Measurements from ENCODE around the gene MAP3K1.

Gene MAP3K1

DNA sequence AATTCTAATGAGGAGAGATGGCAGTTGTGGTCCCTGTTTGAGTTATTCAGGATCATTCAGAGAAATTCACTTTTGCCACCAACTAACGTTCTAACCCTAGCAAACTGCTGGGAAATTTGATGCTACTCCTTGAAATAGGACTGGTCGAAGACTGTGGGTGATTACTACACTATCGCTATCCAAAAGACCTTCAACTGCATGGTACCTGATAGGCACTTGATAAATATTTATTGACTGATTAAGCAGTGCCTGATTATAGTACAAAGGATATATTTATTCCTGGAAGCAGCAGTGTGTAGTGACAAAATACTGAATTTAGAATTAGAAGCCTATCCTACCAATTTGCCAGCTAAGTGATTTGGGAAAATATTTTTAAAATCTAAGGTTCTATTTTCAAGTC lies 14.1 kb upstream of the MAP3K1 start:
- no peak overlapping the region for H3K4me3 ChIP-seq (ENCODE audit: low read length)
- H3K27me3 ChIP-seq (replicated peaks; ENCODE audit: control insufficient read depth, insufficient read depth, low read length), result peaks cover 4% of the 10 kb centered on the region
- no peaks in the 10 kb centered on the region for H3K4me1 ChIP-seq (ENCODE audit: control insufficient read depth, insufficient read depth, low read length)

GRCh38 chr5:56802205-56802604 lies 13.1 kb upstream of the MAP3K1 start:
- no peak for DNase-seq (ENCODE audit: low read depth)
- H3K4me1 ChIP-seq (ENCODE audit: control insufficient read depth, insufficient read depth, low read length), result no peaks in the 10 kb centered on the region
- H3K4me3 ChIP-seq (ENCODE audit: low read length), result no peak overlapping the region
- H3K27me3 ChIP-seq (replicated peaks; ENCODE audit: control insufficient read depth, insufficient read depth, low read length), result peaks cover under 1% of the 10 kb centered on the region
- no peaks in the 10 kb centered on the region for H3K9me3 ChIP-seq (ENCODE audit: control insufficient read depth, low read length)
- H3K9ac ChIP-seq (ENCODE audit: low read length), result no peak overlapping the region
- H3K36me3 ChIP-seq (ENCODE audit: control insufficient read depth, insufficient read depth, low read length, severe bottlenecking), result no peaks in the 10 kb centered on the region

More for the DNA sequence above, 14.1 kb upstream of the MAP3K1 start:
- no peak for DNase-seq (ENCODE audit: low read depth)
- Histone ChIP-seq H3K9me3 (ENCODE audit: control insufficient read depth, low read length) (no peaks in the 10 kb centered on the region), H3K36me3 (ENCODE audit: control insufficient read depth, insufficient read depth, low read length, severe bottlenecking) (no peaks in the 10 kb centered on the region), H3K9ac (ENCODE audit: low read length) (no peak overlapping the region)

- Histone ChIP-seq H3K9ac (ENCODE audit: low read length) (no peak overlapping the region), H3K36me3 (ENCODE audit: control insufficient read depth, insufficient read depth, low read length, severe bottlenecking) (no peaks in the 10 kb centered on the region), H3K4me1 (ENCODE audit: control insufficient read depth, insufficient read depth, low read length) (no peaks in the 10 kb centered on the region), H3K4me3 (ENCODE audit: low read length) (no peak overlapping the region), H3K9me3 (ENCODE audit: control insufficient read depth, low read length) (no peaks in the 10 kb centered on the region), H3K27me3 (replicated peaks; ENCODE audit: control insufficient read depth, insufficient read depth, low read length) (no peaks in the 10 kb centered on the region)
- DNase-seq (ENCODE audit: low read depth), result no peak
Observed at GRCh38 chr5:56803025-56803424, 12.3 kb upstream of the MAP3K1 start.

GRCh38 chr5:56803894-56804293 lies 11.5 kb upstream of the MAP3K1 start:
- Histone ChIP-seq H3K27me3 (replicated peaks; ENCODE audit: control insufficient read depth, insufficient read depth, low read length) (no peaks in the 10 kb centered on the region), H3K9me3 (ENCODE audit: control insufficient read depth, low read length) (no peaks in the 10 kb centered on the region), H3K9ac (ENCODE audit: low read length) (no peak overlapping the region), H3K4me1 (ENCODE audit: control insufficient read depth, insufficient read depth, low read length) (no peaks in the 10 kb centered on the region), H3K36me3 (ENCODE audit: control insufficient read depth, insufficient read depth, low read length, severe bottlenecking) (no peaks in the 10 kb centered on the region), H3K4me3 (ENCODE audit: low read length) (no peak overlapping the region)
- no peak for DNase-seq (ENCODE audit: low read depth)

- no peak overlapping the region for H3K4me3 ChIP-seq (ENCODE audit: low read length)
- no peaks in the 10 kb centered on the region for H3K4me1 ChIP-seq (ENCODE audit: control insufficient read depth, insufficient read depth, low read length)
- H3K36me3 ChIP-seq (ENCODE audit: control insufficient read depth, insufficient read depth, low read length, severe bottlenecking), result no peaks in the 10 kb centered on the region
- no peak for DNase-seq (ENCODE audit: low read depth)
- no peak overlapping the region for H3K9ac ChIP-seq (ENCODE audit: low read length)
- no peaks in the 10 kb centered on the region for H3K9me3 ChIP-seq (ENCODE audit: control insufficient read depth, low read length)
- no peaks in the 10 kb centered on the region for H3K27me3 ChIP-seq (replicated peaks; ENCODE audit: control insufficient read depth, insufficient read depth, low read length)
Observed at GRCh38 chr5:56807679-56808078, 7.7 kb upstream of the MAP3K1 start.

DNA sequence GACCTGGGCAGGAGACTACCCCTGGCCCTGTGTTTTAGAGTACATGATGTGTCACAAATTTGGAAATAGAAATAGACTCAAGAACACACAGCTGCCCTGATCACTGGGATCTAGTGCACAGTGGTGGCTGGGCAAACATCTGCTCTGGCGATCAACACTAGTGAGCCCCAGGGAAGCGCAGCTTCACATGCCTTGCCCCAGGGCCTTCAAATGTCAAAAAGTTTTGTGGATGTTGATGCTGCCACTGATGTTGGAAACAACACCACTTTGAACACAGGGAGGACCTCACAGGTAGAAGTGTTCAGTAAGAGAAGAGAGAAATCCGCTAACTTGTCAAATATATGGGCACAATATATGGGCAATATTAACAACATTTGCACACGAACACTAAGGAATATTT lies 7.1 kb upstream of the MAP3K1 start:
- Histone ChIP-seq H3K9ac (ENCODE audit: low read length) (no peak overlapping the region), H3K36me3 (ENCODE audit: control insufficient read depth, insufficient read depth, low read length, severe bottlenecking) (no peaks in the 10 kb centered on the region), H3K4me1 (ENCODE audit: control insufficient read depth, insufficient read depth, low read length) (no peaks in the 10 kb centered on the region), H3K4me3 (ENCODE audit: low read length) (no peak overlapping the region), H3K27me3 (replicated peaks; ENCODE audit: control insufficient read depth, insufficient read depth, low read length) (no peaks in the 10 kb centered on the region), H3K9me3 (ENCODE audit: control insufficient read depth, low read length) (no peaks in the 10 kb centered on the region)
- DNase-seq (ENCODE audit: low read depth), result no peak

DNA sequence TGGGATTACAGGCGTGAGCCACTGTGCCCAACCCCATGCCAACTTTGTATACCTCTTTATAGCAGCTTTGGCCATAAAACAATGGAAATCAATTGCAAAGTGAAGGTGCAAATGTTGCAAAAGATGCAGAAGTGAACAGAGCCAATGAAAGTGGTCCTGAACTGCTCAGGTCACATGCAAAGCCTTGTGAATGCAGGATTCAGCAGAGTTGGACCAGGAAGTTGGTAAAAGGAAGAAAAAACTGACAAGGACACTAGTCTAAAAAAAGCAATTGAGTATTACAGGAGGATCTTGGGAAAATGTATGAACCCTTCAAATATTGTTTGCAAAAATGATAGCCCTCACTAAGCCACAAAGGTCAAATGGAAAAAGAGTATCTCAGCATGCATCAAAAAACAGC lies 4.5 kb upstream of the MAP3K1 start:
- no peaks in the 10 kb centered on the region for H3K9me3 ChIP-seq (ENCODE audit: control insufficient read depth, low read length)
- H3K27me3 ChIP-seq (replicated peaks; ENCODE audit: control insufficient read depth, insufficient read depth, low read length), result no peaks in the 10 kb centered on the region
- no peak for DNase-seq (ENCODE audit: low read depth)
- H3K4me3 ChIP-seq (ENCODE audit: low read length), result no peak overlapping the region
- no peak overlapping the region for H3K9ac ChIP-seq (ENCODE audit: low read length)
- no peaks in the 10 kb centered on the region for H3K4me1 ChIP-seq (ENCODE audit: control insufficient read depth, insufficient read depth, low read length)
- no peaks in the 10 kb centered on the region for H3K36me3 ChIP-seq (ENCODE audit: control insufficient read depth, insufficient read depth, low read length, severe bottlenecking)

- Histone ChIP-seq H3K27me3 (replicated peaks; ENCODE audit: control insufficient read depth, insufficient read depth, low read length) (no peaks in the 10 kb centered on the region), H3K9me3 (ENCODE audit: control insufficient read depth, low read length) (no peaks in the 10 kb centered on the region), H3K4me3 (ENCODE audit: low read length) (no peak overlapping the region), H3K36me3 (ENCODE audit: control insufficient read depth, insufficient read depth, low read length, severe bottlenecking) (no peaks in the 10 kb centered on the region), H3K9ac (ENCODE audit: low read length) (no peak overlapping the region), H3K4me1 (ENCODE audit: control insufficient read depth, insufficient read depth, low read length) (peaks cover 1% of the 10 kb centered on the region)
- DNase-seq (ENCODE audit: low read depth), result no peak
Observed at GRCh38 chr5:56812110-56812509, 3.2 kb upstream of the MAP3K1 start.

GRCh38 chr5:56813302-56813701 lies 2.0 kb upstream of the MAP3K1 start:
- DNase-seq (ENCODE audit: low read depth), result no peak
- Histone ChIP-seq H3K9me3 (ENCODE audit: control insufficient read depth, low read length) (no peaks in the 10 kb centered on the region), H3K36me3 (ENCODE audit: control insufficient read depth, insufficient read depth, low read length, severe bottlenecking) (no peaks in the 10 kb centered on the region), H3K4me3 (ENCODE audit: low read length) (no peak overlapping the region), H3K27me3 (replicated peaks; ENCODE audit: control insufficient read depth, insufficient read depth, low read length) (no peaks in the 10 kb centered on the region), H3K9ac (ENCODE audit: low read length) (no peak overlapping the region), H3K4me1 (ENCODE audit: control insufficient read depth, insufficient read depth, low read length) (peaks cover 6% of the 10 kb centered on the region)

DNA sequence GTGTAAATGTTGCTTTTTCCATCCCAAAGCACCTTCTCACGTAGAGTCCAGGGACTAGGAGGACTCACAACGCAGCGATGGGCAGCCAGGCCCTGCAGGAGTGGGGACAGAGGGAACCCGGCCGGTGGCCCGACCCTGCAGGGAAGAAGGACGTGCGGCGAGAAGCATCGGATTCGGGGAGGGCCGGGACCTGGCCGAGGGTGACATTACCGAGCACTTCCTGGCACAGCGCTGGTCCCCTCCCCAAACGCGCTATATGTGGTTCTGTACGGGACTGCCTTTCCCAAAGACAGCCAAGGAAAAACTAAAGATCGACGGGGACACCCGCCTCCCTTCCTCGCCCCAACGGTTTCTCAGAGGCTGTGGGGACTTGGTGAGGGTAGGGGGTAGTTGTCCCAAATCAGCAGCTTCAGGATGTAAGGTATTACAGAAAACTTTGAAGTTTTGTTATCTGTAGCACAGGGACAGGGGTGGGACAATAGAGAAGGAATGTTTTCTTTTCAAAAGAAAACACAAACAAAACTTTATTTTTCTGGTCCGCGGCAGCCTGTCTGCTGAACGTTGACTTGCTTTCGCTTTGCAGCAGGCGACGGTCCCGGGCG lies 887 bp upstream of the MAP3K1 start:
- H3K9me3 ChIP-seq (ENCODE audit: control insufficient read depth, low read length), result no peaks in the 10 kb centered on the region
- peaks cover 16% of the 10 kb centered on the region for H3K4me1 ChIP-seq (ENCODE audit: control insufficient read depth, insufficient read depth, low read length)
- no peaks in the 10 kb centered on the region for H3K27me3 ChIP-seq (replicated peaks; ENCODE audit: control insufficient read depth, insufficient read depth, low read length)
- peak overlapping the region; percentile 59 for H3K9ac ChIP-seq (ENCODE audit: low read length)
- peak overlapping the region; percentile 87 for H3K4me3 ChIP-seq (ENCODE audit: low read length)
- peak; percentile 63 for DNase-seq (ENCODE audit: low read depth)
- H3K36me3 ChIP-seq (ENCODE audit: control insufficient read depth, insufficient read depth, low read length, severe bottlenecking), result no peaks in the 10 kb centered on the region

DNA sequence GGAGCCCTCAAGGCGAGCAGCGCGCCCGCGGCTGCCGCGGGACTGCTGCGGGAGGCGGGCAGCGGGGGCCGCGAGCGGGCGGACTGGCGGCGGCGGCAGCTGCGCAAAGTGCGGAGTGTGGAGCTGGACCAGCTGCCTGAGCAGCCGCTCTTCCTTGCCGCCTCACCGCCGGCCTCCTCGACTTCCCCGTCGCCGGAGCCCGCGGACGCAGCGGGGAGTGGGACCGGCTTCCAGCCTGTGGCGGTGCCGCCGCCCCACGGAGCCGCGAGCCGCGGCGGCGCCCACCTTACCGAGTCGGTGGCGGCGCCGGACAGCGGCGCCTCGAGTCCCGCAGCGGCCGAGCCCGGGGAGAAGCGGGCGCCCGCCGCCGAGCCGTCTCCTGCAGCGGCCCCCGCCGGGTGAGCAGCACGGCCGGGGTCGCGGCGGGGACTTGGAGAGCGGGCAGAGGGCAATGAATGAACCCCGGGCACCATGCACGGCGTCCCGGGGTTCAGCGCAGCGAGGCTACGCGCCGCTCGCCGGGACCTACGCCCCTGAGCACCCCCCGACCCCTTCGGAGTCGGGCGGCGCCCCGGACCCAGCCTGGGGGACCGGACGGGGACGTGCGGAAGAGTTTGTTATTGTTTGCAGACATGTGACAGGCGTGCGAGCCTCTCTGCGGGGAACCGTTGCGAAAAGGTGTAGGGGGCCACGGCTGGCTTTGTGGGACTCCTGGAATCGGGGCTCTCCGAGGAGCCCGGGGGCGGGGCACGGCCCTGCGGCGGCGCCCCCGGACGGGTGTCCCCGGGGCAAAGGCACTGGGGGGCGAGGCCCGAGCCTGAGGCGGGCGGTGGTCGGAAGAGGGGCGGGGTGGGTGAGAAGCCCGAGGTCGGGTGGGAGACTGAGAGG lies 553 bp downstream of the MAP3K1 start:
- Histone ChIP-seq H3K4me1 (ENCODE audit: control insufficient read depth, insufficient read depth, low read length) (peaks cover 16% of the 10 kb centered on the region), H3K9me3 (ENCODE audit: control insufficient read depth, low read length) (no peaks in the 10 kb centered on the region), H3K36me3 (ENCODE audit: control insufficient read depth, insufficient read depth, low read length, severe bottlenecking) (no peaks in the 10 kb centered on the region), H3K27me3 (replicated peaks; ENCODE audit: control insufficient read depth, insufficient read depth, low read length) (no peaks in the 10 kb centered on the region), H3K9ac (ENCODE audit: low read length) (peak overlapping the region; percentile 80), H3K4me3 (ENCODE audit: low read length) (peak overlapping the region; percentile 87)
- peak; percentile 77 for DNase-seq (ENCODE audit: low read depth)
